ENCODE data around the gene RIMS1.

GRCh38 chr6:72175916-72176315 is 289.6 kb downstream of the RIMS1 start:
- TF ChIP-seq CTCF (IDR thresholded peaks at IDR 0.05) = no peak
- TF ChIP-seq EZH2 (IDR thresholded peaks at IDR 0.05; ENCODE audit: borderline replicate concordance, insufficient read depth, low read depth, low read length, poor library complexity, severe bottlenecking) = no peak

Measured in B cell (primary cell).